NCI-H2227 (cell line): ENCODE data around the gene EDNRB.
"Not testable (repeated sequence)": the region's sequence is repeated elsewhere in the genome, so short reads cannot be mapped to it uniquely, and the experiment has no call there.

ENCODE experiments used
- DNase-seq: peaks from one replicate; lab custom pipeline; 2025; ENCODE audit not compliant: unreplicated experiment; lab: John Stamatoyannopoulos, UW

Gene EDNRB

GRCh38 chr13:77896977-77897376 is 21.7 kb downstream of the EDNRB start:
- DNase-seq, result no peak

GRCh38 chr13:77896536-77896935 is 22.1 kb downstream of the EDNRB start:
- DNase-seq, result no peak

DNA sequence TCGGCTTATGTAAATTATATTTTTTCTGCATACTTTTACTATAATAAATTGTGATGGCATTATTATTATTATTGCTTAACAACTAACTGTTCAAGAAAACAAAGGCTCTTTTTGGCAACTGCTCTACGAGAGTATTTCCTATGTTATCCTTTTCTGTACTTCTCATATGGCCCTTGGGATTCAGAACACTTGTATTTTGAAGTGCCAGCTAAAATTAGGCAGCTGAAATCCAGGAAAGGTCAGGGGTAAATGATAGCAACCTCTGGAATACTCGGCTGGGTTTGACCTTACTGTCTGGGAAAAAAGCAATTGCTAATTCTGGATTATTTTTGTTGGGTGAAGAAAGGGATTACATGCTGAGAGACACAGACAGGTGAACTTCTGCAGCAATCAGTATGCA is 23.9 kb downstream of the EDNRB start:
- DNase-seq, result no peak

DNA sequence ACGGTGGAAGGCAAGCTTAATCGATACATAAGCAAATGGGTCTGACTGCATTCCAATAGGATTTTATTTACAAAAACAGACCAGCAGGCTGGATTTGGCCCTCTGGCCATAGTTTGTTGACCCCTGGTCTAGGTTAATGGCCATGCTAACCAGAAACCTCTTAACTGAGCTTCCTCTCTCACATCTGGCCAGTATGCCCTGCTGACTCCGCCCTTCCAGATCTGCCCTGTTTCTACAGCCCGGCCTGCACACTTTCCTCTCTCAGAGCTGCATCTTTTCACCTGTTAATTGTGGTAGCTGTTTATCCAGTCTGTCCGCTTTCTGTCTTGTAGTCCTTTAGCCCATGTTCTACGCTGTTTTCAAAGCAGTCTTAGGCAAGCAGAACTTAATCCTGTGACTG is 25.6 kb downstream of the EDNRB start:
- no peak for DNase-seq

DNA sequence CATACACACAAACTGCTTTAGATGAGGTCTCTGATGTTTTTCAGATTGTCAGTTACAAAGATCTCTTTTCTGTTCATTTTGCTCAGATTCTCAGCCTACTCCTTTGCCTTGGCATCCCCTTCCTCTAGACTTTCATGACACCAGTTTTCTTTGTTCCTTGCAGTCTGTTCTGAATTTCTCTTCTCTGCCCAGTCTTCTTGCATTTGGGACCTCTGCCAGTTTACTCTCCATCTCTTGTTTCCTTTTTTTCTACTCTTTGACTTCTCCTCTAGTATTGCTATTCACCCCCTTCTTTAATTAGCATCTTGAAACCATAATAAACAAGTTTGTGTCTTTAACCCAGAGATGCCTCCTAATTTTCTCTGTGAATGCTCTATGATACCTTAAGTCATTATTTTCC is 26.1 kb downstream of the EDNRB start:
- no peak for DNase-seq

- DNase-seq, result no peak
Observed at GRCh38 chr13:77891486-77891885, 27.1 kb downstream of the EDNRB start.

- no peak for DNase-seq
Observed at GRCh38 chr13:77891041-77891440, 27.6 kb downstream of the EDNRB start.

DNA sequence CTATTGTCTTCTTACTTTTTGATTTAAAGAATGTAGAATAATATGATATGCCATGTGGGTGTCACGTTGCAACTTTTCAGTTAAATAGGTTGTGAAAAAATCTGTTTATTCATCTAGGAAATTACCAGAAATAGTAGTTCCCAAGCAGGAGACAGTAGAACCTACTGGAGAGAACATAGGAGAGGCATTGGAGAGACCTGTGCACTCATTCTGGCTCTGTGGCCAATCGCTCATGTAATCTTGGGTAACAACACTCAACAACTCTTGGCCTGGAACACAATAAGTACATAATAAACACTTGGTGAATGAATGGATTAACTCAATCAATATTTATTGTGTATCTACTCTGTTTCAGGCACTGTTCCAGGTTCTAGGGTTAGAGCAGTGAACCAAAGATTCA is 35.3 kb downstream of the EDNRB start:
- DNase-seq, result no peak

GRCh38 chr13:77878190-77878589 is 40.4 kb downstream of the EDNRB start:
- no peak for DNase-seq

DNA sequence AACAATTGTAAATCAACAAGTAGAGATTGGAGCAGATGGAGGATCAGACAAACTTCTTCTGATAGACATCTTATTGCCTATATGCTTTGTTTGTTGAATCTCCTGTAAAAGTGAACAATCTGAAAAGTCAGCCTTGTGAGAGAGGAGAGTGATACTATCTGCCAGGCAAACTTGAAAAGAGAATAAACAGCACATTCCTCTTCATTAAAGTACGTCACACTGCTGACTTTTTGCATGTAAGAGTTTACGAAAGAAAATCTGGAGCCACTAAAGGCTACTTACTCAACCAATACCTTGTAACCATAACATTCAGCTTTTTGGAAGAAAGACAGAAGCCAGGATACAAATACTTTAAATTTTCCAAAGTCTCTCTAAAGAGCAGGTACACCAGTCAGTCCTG is 42.5 kb downstream of the EDNRB start:
- no peak for DNase-seq

DNA sequence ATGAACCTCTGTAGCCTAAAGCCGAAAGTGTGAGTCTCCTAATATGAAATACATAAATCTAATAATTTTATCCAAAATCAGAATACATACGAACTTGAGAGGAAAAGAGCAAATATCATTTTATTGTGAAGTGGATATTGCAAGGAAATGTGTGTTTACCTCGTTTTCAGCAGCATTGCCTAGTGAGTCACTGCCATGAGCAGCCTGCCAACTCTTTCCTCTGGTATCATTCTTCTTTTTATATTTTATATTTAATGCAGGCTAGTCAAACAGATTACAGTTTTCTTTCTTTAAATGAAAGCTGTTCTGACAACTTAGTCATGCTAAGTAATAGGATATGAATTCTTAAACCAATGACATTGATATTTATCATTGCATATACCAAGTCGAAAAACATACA is 44.2 kb downstream of the EDNRB start:
- DNase-seq, result no peak

DNA sequence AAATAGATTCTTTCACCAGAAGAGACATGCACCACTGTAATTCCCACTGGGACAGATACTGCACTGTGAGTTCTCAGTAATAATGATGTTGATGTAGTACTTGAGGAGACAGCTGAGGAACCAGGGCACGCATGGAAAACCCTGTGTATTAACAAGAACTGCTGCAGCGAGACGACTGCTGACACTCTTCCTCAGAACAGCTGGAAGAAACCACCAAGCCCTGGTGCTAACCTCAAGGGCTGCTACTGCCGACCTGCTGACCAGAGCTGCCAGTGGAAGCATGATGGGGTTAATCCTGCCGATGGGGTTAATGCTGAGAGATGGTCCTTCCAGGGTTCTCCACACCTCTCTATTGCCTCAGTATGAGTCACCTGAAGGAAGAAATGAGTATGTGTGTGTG is 45.6 kb downstream of the EDNRB start:
- DNase-seq, result no peak

GRCh38 chr13:77871596-77871995 is 47.0 kb downstream of the EDNRB start:
- no peak for DNase-seq

DNA sequence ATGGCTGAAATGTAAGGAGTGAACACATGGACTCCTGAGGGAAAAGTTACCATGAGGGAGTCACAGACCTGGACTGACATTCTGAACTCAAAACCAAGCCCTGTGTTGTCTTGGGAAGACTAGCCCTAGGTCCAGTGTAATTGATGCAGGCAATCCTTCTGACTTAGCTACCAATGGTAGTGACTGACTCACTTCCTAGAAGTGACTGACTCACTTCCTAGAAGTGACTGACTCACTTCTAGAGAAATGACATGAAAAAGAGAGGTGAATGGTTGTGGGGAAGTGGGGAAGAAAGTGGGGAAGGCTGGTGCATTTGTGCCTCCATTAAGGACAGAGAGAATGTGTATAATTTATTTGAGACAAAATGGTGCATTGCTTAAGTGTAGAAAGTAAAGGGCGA is 49.9 kb downstream of the EDNRB start:
- no peak for DNase-seq

DNA sequence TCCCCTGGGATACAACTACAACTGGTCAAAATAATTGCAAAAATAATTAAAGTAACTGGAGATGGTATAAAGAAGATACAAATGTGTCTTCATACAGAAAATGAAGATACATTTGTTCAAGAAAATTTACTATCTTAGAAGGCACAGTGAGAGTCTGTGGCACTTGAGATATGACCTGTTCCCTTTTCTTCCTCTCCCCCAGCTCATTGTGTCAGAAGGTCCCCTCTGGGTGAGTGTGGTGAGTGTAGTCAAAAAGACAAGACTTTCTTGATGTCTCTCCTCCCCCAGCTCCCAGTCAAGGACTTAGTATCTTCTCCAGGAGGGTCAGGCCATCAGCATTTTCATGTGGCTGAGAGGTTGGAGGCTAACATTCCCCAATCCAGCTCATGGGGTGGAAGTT is 51.7 kb downstream of the EDNRB start:
- DNase-seq, result no peak

- no peak for DNase-seq
Observed at GRCh38 chr13:77865622-77866021, 53.0 kb downstream of the EDNRB start.

- DNase-seq, result no peak
Observed at GRCh38 chr13:77863144-77863543, 55.5 kb downstream of the EDNRB start.

GRCh38 chr13:77861741-77862140 is 56.9 kb downstream of the EDNRB start:
- no peak for DNase-seq

- DNase-seq, result no peak
Observed at GRCh38 chr13:77860507-77860981, 58.1 kb downstream of the EDNRB start.

DNA sequence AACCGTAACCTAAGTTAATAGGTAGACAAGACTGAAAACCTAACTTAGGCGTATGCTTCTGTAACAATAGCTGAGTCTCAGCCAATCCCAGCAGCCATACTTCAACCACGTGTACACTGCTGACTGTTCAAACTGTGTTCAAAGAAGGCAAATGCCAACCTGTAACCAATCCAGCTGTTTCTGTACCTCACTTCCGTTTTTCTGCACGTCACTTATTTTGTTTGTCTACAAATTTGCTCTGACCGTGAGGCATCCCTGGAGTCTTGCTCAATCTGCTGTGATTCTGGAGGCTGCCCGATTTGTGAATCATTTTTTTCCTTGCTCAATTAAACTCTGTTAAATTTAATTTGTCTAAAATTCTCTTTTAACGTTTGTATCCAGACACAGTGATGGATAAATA is 59.2 kb downstream of the EDNRB start:
- no peak for DNase-seq

GRCh38 chr13:77857531-77858209 is 61.0 kb downstream of the EDNRB start:
- no peak for DNase-seq

- no peak for DNase-seq
Observed at GRCh38 chr13:77853703-77854102, 64.9 kb downstream of the EDNRB start.

- DNase-seq, result not testable (repeated sequence)
Observed at GRCh38 chr13:77848050-77848449, 70.6 kb downstream of the EDNRB start.
